H4 (cell line): ENCODE results near the gene POU3F1. TPM values are rescaled to one million over a fixed set of nuclear protein-coding genes. Genes with fewer than 3 reads are reported as not detected.

Experiments used
- DNase-seq: peaks from one replicate; pipeline ENCODE4 v3.0.0-alpha.2; 2015; ENCODE audit warnings: low spot score
- total RNA-seq: library from RNA; depleted of rRNA; stranded (reverse); fragments of >200 nt; shearing (Covaris generic); gene quantifications from 2 replicates; pipeline ENCODE4 v1.2.3, GENCODE V29; 2014

POU3F1 gene
- total RNA-seq, 1 experiment from 2014 or later: not detected

DNA sequence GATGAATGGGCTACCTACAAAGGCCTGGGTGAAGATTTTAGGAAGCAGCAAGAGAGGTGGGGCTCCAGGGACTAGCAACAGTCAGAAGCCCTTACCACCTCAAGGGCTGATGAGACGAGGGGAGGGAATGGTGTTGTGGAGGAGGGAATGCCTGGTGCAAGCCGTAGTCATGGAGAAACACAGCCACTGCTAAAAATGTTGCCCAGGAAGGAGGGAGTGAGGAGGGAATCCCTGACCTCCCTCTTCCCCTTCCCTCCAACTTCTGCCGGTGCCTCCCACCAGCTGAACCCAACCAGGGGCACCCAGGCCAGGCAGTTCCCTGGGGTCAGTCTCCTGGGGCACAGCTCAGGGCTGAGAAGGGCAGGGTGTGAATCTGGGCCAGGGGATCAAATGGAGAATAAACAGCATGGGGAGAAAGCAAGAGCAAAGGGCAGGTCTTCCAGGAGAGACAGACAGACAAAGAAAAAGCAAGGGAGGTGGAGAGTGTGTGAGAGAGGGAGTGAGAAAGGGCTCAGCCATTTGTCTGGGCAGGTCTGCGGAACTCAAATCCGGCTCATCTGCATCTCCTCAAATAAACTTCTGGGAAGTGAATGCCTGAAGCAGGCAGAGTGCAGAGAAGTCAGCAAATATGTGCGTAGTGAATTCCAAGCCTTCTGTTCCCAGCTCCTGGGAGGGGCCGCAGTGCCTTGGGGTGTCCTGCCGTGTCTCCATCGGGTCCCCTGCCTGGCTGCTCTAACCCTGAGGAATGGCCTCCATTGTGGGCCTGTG is 27.1 kb upstream of the POU3F1 start:
- no peak for DNase-seq

GRCh38 chr1:38072858-38073257 is 26.3 kb upstream of the POU3F1 start:
- no peak for DNase-seq

- peak; percentile 45 for DNase-seq
Measured at GRCh38 chr1:38071312-38072256, 25.0 kb upstream of the POU3F1 start.

- no peak for DNase-seq
Measured at GRCh38 chr1:38068980-38069340, 22.4 kb upstream of the POU3F1 start.

GRCh38 chr1:38068220-38068979 is 21.8 kb upstream of the POU3F1 start:
- DNase-seq: no peak

DNA sequence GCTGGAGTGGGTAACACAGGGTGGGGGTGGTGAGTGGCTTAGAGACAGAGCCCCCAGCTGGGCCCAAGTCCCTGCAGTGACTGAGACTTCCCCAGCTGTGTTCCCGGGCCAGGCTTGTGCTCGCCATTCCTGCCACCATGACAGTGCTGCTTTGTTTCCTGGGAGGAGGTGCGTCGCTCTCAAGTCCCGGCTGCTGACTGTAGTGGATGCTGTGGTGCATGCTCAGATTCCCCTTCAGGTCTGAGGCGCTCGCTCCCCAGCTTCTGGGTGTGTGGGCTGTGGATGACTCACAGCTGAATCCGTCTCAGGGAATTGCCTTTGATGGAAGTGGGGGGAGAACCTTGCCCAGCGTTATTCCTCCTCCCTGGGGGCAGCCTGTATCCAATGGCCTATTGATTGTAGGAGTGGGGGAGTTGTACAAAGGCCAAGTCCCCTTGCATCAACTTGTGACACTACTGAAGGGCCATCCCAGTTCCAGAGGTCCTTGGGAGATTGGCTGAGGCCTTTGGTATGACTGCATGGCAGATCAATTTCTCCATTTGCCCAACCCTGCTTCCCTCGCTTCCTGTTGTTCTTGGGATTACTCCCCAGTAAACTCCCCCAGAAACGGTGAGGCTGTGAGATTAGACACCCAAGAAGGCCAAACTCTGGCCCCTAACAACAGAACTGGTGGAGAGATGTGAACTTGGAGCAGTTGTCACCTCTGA is 17.8 kb upstream of the POU3F1 start:
- peak; percentile 91 for DNase-seq

DNA sequence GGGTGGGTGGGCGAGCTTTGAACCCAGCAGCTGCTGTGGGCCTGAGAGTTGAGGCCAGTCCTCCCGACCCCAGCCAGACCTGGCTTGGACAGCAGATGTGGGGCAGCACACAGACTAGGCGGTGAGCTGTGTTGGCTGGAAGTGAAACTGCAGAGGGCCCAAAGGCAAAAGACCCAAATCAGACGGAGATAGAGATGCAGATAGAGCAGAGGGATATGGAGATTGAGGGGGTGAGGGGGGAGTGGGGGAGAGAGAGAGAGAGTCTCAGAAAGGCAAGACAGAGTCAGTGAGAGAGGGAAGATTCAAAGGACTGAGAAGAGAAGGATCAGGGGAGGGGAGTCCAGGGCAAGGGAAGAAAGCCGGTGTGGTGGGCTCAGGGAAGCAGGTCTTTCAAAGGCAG is 17.0 kb upstream of the POU3F1 start:
- DNase-seq: no peak

DNA sequence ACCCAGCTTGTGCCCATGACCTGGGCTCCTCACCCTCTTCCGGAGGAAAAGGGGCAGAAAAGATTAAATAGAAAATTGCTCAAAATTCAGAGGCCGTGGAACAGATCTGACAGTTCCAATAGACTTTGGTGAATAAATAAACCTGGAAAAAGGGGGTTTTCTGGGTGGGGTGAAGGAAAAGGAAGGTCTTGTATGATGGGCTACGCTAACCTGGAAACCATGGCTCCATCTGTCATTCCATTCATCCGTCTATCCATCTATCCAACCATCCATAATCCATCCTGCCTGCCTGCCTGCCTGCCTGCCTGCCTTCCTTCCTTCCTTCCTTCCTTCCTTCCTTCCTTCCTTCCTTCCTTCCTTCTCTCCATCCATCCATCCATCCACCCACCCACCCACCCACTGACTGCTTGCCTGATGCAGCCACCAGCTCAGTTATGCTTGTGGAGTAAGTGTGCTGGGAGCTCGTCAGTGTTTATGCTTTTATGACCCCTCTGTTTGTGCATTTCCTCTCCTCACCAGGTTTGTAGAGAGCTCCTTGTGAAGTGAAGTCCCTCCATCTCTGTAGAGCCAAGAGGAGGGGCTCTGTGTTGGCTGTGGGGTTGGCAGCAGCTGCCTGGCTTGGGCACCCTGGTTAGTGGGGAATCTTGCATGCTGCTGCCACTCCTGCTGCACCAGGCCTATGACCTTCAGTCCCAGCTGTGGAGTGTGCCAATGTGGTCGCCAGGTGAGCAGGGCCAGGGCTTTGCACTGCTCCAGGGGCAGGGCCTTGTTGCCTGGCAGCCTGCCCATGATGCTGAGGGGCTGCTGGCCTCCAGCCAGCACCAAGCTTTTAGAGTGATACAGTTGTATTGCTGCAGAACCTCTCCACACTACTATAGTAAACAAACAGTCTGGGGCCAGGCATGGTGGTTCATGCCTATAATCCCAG is 16.0 kb upstream of the POU3F1 start:
- no peak for DNase-seq

- DNase-seq: no peak
Measured at GRCh38 chr1:38061883-38062328, 15.3 kb upstream of the POU3F1 start.

DNA sequence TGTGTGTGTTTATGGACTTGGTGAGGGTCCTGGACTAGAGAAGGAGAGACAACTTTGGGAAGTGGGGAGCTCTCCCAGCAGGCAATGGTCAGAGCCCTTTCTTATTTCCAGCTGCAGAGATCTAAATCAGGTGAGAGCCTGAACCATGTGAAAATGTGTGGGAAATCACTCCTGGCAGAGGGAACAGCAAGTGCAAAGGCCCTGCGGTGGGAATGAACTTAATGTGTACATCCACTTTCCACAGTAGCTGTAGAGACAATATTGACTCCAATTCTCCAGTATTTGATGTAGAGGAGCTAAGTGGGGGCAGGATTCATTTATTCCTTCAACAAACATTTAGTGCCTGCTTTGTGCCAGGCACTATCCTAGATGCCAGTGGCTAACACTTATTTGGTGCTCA is 14.7 kb upstream of the POU3F1 start:
- DNase-seq: no peak

DNA sequence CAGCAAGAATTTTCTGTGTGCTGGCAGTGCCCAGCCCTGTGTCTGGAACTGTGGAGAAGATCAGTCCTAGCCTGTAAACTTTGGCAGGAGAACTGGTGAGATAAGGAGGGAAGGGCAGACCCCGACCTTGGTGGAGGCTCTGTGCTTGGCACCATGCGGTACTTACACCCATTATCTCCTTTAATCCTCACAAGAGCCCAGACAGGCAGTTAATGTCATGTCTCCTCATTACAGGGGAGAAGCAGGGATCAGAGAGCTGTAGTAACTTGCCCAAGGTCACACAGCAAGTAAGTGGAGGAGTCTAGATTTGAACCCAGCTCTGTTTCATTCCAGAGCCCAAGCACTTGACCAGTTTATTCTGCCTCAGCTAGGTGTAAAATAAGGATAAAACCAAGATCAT is 13.9 kb upstream of the POU3F1 start:
- DNase-seq: no peak

- DNase-seq: no peak
Measured at GRCh38 chr1:38059635-38060250, 13.2 kb upstream of the POU3F1 start.

DNA sequence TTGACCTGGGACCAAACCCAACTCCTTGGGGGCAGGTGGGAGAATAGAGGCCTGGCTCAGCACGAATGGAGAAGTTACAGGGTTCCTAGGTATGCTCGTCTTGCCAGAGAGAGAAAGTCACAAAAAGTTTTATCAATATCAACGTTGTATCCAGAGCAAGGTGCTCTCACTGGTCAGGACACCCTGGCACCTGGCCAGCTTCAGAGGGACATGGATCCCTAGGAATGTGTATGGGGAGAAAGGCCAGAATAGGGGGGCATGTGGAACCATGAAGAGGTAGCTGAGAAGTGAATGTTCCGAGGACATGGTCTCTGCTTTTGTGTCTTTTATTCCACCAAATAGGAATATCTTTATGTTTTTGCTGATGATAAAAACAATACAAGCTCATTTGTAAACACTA is 9.4 kb upstream of the POU3F1 start:
- no peak for DNase-seq

DNA sequence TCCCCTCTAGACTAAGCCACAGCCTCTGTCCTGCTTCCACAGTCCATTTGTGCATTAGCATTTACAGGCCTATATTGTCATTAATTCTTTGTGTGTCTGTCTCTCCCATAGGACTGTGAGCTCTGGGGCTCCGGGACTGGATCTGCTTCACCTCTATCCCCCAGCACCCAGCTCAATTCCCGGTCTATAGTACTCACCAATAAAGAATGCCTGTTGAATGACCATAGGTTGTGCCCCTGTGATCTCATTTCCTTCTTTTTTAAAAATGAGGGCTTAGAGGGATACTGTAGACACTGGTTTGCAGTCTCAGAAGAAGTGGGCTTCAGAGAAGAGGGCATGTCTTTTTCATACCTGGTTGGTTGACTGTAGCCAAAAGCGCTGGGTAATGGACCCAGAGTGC is 8.8 kb upstream of the POU3F1 start:
- DNase-seq: no peak

GRCh38 chr1:38053416-38054091 is 7.0 kb upstream of the POU3F1 start:
- DNase-seq: no peak

- no peak for DNase-seq
Measured at GRCh38 chr1:38052750-38053415, 6.3 kb upstream of the POU3F1 start.

DNA sequence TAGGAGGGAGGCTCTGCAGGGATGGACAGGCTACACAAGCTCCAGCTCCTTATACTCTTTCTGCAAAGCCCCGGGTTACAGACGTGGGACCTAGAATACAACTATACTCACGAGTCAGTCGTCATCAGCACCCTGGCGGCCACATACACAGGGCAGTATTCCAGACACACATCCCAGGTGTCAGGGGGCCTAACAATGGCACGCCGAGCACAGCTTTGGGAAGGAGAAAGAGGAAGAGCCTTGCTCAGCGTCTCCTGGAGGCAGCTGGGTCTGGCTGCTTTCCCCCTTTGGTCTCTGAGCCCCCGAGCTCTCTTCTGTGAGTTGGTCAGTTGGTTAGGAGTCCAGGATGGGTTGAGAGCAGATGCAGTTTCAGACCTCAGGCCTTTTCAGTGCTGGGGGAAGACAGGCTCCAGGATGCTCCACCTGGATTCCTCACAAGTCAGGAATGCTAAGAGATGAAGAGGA is 4.5 kb upstream of the POU3F1 start:
- DNase-seq: no peak

DNA sequence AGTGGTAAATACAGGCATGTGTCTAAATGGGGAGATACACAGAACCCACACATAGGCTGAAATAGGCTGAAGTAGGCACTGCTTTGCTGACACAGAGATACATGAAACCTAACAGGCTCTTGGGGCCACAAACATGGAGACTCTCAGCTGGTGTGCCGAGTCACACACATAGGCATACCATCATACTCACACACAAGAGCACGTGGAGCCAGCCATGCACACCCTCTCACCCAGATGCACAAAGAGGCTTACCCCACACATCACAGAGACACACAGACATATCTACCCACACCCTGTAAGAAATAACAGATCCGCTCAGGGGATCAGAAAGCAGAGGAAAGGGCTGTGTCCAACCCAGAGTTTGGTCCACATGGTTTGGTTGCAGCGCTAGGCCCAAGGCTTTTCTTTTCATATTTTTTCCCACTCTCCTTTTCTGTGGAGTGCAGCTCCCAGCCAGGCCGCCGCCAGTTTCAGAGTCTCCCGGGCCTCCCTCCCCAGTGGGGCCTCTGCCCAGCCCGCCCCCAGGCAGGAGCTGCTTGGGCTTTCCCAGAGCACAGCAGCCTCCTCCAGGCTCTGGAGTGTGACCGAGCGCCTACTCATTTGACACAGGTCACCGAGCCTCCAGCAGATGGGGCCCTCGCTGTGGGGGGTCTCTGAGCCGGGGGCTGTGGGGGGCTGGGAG is 3.9 kb upstream of the POU3F1 start:
- no peak for DNase-seq
